Breast epithelium (tissue), 3 donors: Measurements from ENCODE around the gene SMTNL1.

Experiments used
- CTCF ChIP-seq, 3 donors: fragments of 450-650 bp; IDR thresholded peaks; one replicate each; pipeline ENCODE4 v1.5.1; 2016 to 2017; ENCODE audit warnings: antibody characterized with exemption in 3 of 3, mild to moderate bottlenecking in 3 of 3, moderate library complexity in 3 of 3
- POLR2A ChIP-seq: fragments of 450-650 bp; IDR thresholded peaks from one replicate; pipeline ENCODE4 v1.6.1; 2016; ENCODE audit warnings: antibody characterized with exemption, mild to moderate bottlenecking, moderate library complexity
- POLR2AphosphoS5 ChIP-seq, 3 donors: sonication (generic); formaldehyde crosslinking; IDR thresholded peaks; one replicate each; pipeline ENCODE4 v1.6.1; 2017; ENCODE audit warnings: antibody characterized with exemption in 3 of 3

- TF ChIP-seq CTCF (IDR thresholded peaks at IDR 0.05) = no peak
- TF ChIP-seq POLR2AphosphoS5 (IDR thresholded peaks at IDR 0.05) = no peak
- TF ChIP-seq POLR2A = no peak
Observed at GRCh38 chr11:57544566-57544965, 7.2 kb downstream of the SMTNL1 start.
